GM19035 (cell line): Measurements from ENCODE around the gene AHNAK.
"Not testable (repeated sequence)": the region's sequence is repeated elsewhere in the genome, so short reads cannot be mapped to it uniquely, and the experiment has no call there.

Source experiments
- ATAC-seq: cut with Tn5 transposase; IDR thresholded peaks from one replicate; pipeline ENCODE4 v1.9.1; 2021; ENCODE audit not compliant: unreplicated experiment

AHNAK gene

DNA sequence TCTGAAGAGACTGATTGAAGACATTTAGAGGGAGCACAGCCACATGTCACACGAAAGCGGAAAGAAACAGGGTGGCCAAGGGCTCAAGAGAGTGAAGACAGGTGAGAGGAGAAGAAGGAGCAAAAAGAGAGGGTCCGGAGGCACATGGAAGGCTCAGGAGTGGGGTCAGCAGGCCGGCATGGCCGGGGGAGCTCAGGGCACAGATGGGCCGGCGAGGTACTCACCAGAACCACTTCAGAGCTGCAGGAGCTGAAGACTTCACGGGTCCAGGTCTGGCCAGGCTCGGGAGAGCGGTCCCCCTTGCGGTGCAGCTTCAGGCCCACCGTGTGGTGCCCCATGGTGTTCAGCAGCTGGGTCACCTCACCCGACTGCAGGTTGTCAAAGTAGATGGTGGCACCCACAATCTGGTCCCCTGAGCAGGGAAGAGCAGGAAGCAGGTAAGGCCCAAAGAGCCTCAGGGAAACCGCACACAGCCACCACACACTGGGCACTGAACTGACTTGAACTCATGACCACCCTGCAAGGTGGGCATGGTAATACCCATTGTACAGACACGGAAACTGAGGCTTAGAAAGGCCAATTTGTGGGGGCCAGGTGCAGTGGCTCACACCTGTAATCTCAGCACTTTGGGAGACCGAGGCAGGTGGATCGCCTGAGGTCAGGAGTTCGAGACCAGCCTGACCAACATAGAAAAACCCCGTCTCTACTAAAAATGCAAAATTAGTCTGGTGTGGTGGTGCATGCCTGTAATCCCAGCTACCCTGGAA is 11.6 kb downstream of the AHNAK start:
- ATAC-seq = no peak

DNA sequence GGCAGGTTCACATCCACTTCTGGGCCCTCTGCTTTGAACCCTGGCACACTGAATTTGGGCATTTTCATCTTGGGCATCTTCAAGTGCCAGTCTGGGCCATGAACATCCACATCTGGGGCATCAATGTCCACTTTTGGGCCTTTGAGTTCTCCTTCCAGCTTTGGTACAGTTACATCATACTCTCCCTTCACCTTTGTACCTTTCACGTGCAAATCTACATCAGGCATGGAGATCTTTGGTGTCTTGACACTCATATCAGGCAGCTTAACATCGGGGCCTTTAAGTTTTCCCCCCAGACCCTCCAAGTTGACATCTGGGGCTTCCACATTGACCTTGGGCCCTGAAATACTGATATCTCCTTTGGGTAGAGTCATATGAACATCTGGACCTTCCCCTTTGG is 14.5 kb downstream of the AHNAK start:
- ATAC-seq = no peak

DNA sequence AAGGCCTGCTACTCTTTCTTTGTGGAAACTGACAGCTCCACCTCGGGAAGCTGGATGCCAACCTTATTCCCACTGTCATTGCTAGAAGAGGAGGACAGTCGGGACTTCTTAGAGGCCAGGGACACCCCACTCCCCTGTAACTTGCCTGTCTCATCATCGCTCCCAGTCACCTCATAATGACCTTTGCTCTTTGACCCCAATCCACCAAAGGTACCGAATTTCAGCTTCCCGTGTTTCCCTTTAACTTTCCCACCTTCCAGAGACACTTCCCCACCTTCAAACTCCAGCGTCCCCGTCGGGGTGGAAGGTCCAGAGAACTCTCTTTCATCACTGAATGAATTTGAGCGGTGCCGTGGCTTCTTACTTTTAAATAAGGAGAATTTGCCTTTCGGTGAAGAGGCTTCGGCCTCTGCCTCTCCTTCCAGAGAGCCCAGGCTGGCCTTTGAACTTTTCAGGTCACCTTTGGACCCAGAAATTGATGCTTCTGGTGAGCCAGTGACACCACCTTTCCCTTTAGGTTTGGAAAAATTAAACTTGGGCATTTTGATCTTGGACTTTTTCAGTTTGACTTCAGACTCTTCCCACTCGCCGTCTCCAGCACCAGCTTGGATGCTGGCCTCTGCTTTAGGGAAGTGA is 29.8 kb downstream of the AHNAK start:
- no peak for ATAC-seq

DNA sequence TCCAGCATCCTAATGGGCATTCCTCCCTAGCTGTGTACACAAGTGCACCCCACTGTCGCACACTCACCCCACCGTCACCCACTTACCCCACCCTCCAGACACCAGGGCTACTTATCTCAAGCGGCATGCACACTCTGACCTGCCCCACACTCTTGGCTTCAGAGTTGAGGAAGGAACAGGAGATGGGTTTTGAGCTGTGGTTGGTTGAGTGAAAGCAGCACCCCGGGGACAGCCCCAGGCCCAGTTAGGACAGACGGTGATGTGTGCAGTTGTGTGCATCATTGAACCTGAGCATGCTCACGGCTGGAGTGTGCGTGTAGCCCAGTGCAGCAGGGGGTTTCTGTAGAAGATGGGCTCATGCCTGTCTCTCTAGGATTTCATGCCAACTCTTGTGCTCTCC is 32.5 kb downstream of the AHNAK start:
- no peak for ATAC-seq

DNA sequence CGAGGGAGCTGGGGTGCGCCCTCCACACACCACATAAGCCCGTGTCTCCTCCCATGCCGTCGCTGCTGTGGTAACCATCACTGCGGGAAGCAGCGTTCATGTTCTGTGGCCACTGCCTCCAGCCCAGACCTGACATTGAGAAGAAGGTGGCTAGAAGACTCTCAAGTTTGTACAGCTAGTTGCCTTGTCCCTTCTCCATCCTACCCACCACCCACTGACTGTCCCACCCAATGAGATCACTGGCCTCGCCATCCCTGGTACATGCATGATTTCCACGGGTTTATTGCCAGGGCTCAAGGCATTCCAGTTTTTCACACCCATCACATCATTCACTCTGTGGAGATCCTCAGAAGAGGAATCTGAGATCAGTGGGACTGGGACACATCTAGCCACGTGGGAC is 33.0 kb downstream of the AHNAK start:
- ATAC-seq = no peak

DNA sequence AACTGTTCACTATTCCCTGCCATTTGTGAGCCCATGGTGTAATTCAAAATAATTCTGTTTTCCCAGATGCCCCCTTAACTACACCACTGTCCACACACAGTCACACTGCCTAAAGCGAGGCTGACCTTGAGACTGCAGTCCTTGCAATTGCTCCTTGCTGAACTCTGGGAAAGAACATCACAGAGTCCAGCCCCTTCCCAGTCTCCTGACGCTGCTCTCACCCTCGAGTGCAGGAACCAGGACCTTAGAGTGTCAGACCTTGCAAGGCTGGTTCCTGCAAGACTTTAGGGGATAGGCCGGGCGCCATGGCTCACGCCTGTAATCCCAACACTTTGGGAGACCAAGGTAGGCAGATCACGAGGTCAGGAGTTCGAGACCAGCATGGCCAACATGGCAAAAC is 33.6 kb downstream of the AHNAK start:
- ATAC-seq = no peak

DNA sequence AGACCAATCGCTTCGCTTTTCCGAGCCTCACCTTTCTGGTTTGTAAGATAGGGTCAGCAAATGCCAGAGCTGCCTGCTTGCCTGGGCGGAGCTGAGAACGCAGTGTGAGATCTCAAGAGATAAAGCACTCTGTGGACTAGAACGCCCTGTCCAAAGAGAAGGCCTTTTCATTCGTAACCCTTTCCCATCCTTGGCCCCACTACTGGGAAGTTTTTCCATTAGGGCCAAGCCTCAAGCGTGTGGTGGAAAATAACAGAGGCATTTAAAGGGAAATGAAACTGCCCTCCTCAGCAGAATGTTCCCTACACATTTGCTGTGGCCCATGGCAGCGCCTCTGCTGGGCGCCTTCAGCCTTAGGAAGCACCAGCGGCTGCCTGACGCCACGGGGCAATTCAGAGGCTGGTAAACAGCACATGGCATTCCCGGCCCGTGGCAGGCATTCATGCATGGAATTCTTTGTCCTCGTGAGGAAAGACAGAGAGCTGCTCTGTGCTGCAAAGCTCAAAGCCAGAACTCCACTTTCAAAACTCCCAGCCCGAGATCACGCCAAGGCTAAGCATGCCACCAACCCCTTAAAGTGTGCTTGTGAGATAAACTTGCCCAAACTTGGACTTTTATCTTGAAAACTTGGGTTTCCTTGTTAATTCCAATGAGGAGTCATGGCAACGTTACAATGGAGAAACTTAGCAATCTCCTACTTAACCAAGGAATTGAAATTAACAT is 38.1 kb downstream of the AHNAK start:
- ATAC-seq = no peak

DNA sequence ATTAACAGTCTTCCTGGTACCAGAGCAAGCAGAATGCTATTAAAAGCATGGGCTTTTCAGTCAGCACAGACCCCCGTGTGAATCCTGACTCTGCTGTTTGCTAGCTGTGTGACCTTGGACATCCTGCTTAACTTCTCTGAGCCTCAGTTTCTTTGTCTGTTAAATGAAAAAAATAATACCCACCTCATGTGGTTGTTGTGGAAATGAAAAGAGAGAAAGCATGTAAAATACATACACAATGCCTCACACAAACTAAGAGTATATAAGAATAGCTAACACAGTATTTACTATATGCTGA is 39.5 kb downstream of the AHNAK start:
- ATAC-seq = no peak

DNA sequence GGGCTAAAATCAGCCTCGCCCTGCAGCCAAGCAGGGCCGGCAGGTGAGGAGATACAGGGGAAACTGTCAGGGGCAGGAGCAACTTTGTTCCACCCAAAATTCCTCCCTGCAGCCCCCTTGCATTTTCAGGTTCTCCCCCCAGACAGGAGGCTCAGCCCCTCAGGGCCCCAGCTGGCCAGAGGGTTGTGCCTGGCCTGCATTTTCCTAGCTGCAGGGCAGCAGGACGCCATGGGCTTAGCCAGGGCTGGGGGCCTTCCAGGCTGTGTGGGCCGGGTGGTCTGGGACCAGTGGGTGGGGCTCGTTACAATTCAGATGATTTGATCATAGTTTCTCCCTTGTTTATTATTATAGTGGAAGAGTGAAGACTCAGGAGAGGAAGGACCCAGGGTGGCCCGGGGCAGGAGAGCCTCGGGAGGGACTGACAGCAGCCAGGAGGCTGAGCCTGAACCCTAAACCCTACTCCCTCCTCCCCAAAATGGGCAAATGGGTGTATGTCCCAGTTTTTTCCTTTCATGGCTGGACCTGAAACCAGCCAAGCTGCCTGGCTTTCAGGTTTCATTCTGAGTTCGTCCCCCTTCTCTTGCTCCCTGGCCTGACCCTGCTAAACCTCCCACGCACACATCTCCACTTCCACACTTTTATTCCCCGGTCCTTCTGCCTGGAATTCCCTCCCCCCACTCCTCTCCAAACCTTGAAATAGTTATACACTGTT is 40.0 kb downstream of the AHNAK start:
- ATAC-seq = no peak

DNA sequence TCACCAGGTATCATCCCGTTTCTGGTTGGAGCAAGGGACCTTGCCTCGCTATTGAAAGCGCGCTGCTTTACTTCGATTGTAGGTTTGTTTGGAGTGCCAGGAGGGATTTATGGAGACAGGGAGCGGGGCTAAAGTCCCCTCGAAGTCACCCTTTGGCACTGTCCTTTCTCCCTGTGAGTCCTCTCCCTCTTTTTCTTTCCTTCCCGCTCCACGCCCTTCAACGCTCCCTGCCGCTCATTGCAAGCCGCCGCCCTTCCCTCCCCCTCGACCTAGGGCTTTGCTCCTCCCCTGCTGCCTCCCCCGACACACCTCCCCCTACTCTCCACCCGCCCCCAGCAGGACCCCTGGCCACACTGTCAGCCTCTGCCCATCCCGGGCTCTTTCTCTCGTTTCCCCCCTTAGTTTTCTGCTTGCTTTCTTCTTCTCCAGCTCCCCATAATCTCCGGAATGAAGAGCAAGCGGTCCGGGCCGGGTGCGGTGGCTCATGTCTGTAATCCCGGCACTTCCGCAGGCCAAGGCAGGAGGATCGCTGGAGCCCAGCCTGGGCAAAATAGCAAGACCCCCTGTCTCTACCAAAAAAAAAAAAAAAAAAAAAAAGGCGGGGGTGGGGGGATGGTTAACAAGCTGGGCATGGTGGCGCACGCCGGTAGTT is 41.0 kb downstream of the AHNAK start:
- ATAC-seq = no peak

DNA sequence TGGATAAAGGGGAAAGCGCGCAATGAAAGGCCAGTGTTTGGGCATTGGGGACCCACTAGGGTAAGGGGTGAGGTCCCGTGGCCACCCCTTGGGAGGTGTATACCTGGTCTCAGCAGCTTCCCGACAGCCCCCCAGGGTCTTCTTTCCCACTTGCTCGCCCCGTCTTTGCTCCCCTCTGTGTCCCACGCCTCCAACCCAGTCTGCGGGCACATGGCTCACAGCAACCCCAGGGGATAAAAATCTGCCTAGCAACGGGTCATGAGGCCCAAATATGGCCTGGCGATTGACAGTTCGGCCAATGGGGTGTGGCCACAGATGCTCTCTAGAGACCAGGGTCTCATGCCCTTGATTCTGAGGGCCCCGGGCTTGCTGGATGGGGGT is 41.6 kb downstream of the AHNAK start:
- ATAC-seq = no peak

DNA sequence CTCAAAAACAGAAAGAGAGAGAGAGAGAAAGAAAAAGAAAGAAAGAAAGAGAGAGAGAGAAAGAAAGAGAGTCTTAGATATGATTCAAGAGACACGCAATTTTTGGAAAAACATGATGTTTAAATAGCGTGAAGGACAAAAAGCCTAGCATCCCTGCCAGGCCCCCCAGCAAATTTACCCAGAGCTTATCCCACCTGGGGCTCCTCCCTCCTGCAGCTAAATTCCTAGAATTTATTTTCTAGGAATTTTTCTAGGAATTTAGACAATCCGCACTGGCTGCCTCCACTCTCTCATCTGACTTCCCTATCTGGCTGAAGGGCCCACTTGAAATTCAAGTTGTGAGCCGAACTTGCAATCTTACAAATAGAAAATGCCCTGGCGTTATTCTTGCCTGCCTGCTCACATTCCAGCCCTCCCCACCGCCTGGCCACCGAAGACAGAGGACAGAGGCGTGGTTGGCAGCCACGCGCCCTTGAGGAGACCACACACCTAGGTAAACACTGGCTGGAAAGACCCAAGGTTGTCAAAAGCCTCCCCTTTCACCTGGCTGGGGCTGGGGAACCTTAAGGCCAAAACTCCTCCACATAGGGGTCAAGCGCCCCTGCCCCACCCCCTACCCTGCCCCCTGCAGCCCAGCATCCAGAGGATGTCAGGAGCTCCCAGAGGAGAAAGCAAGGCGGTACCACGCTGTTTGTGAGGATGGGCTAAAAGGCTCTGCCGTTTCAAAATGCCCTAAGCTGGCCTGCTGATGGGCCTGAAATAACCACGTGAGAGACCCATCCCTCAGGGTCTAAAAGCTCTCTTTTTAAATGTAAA is 42.2 kb downstream of the AHNAK start:
- ATAC-seq = no peak

DNA sequence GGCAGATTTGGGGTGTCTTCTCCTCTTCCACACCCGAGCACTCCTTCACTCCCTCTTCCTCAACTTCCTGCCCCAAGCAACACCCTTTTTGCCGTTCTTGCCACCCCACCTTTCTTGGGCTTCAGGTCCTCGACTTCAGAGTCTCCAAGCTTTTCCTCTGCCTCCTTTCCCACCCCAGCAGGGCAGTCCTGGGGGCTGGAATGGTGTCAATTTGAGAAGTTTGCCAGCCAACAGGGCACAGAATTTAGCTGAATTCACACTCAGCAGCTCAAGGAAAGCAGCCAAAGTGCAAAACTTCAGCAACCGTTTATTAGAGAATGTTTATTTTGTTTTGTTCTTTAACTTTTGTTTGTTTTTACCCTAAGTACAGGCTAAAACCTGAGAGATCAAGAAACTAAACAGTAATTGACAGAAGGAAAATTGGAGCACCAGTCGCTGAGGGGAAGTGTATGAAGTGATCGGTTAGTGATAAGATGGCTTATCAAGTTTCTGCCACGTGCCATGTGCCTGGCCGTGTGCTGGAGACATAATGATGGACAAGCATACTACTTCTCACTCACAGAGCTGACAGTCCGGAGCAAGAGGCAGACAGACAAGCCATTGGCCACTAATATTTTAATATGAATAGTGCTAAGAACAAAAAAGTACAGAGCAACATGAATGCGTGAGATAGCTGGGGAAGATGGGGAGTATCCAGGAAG is 44.4 kb downstream of the AHNAK start:
- no peak for ATAC-seq

DNA sequence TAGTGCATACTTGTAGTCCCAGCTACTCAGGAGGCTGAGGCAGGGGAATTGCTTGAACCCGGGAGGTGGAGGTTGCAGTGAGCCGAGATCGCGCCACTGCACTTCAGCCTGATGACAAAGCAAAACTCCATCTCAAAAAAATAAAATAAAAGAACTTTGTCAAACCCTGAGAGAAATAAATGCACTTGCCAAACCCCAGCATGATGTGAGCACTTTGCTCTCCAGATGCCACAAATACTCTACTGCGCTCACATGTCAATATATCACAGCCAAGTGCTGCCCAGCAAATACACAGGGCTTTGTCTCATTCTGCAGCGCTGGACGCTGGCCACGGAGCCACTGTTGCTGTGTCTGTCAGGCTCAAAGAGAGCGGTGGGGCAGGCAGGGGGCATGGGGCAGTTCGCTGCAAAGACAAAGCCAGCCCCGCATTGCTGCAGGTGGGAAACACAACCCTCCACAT is 45.1 kb downstream of the AHNAK start:
- no peak for ATAC-seq

DNA sequence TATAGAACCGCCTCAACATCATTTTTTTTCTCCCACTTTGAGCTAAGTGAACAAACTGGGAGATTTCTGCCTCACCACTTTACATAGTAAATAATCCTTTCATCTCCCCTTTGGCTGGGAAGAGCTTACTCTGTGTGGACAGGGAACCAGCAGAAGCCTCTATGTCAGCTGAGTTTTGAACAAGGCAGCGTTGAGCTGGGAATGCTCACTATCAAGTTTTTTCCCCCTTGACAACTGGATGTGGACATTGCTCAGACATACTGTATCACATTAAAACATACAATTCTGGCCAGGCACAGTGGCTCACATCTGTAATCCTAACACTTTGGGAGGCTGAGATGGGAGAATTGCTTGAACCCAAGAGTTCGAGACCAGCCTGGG is 46.0 kb downstream of the AHNAK start:
- no peak for ATAC-seq

DNA sequence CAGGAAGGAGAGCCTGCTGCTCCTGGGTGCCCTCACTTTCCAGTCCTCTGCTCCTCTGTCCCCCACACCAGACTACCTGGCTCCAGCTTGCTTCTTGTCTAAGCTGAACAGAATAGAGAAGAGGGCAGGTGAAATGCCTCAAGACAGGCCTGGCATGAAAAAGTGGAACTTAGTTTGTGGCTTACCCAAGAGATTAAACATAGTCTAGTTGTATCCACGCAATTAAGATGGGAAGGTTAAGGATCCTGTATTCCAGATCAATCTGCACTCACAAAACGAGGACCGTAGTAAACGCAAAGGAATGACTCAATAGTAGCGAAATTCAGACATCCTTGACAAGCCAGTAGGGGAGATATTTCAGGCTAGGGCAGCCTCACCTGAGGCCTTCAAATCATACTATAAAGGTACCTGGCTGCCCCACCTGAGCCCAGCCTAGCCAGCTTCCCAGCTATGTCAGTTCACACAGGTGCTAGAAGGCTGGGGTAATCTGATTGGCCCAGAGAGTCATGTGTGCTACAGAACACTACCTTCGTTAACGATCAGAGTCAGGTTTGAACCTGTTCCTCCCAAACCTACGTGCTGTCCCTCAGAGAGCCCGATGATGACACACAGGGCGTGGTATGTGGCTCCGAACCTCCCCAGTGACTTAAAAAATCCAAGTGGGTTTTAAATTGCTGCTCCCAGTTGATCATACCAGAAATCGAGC is 46.5 kb downstream of the AHNAK start:
- ATAC-seq = no peak

DNA sequence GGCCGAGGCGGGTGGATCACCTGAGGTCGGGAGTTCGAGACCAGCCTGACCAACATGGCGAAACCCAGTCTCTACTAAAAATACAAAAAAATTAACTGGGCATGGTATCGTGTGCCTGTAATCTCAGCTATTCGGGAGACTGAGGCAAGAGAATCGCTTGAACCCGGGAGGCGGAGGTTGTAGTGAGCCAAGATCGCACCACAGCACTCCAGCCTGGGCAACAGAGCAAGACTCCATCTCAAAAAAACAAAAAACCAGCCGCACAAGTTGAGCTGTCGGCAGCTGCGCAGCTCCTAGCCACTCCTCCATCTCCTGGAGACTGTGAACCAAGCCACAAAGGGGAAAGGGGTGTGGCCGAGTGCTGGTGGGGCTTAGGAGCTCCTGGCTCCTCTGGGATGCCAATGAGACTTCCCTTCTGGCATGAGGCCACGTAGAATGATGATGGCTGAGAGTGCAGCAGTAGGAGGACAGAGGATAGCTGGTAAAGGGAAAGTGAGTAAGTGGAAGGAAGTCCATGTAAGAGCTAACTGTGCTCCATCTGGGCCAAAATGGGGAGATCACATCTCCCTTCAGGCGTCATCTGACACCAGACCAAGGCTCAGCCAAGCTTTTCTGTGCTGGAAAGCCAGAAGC is 47.2 kb downstream of the AHNAK start:
- not testable (repeated sequence) for ATAC-seq

DNA sequence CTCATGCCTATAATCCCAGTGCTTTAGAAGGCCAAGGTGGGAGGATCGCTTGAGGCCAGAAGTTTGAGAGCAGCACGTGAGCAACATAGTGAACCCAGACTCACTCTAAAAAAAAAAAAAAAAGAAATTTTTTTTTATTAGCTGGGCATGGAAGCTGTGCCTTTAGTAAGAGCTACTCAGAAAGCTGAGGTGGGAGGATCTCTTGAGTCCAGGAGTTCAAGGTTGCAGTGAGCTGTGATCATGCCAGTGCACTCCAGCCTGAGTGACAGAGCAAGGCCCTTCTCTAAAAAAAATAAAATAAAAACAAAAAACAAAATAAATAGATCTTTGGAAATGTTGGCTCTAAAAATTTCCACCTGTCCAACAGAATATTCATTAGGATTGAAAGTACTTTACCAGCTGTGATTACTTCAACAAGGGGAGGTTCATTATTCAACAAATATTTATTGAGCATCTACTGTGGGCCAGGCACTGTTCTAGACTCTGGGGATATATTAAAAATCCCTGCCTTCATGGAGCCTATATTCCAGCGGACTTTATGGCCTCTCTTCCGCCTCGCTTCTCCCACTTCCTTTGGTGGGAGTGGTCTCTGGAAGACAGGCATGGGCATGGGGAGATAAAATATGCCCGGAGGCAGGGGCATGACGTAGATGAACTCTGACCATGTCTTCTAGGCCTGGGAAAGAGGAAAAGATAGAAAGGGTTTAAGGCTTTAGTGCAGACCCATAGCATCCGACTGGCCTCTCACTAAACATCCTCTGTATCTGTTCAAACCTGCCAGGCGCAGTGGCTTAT is 47.9 kb downstream of the AHNAK start:
- ATAC-seq = no peak
